Effector CD4-positive, alpha-beta T cell (primary cell): ENCODE data around the gene XG. TPM values are rescaled to one million over a fixed set of nuclear protein-coding genes. Genes with fewer than 3 reads are reported as not detected.
A peak's percentile ranks its signal among the peaks of the same experiment; 100 is the strongest.
"Not testable (repeated sequence)": the region's sequence is repeated elsewhere in the genome, so short reads cannot be mapped to it uniquely, and the experiment has no call there.

ENCODE experiments used
- DNase-seq: peaks from one replicate; pipeline ENCODE4 v3.0.0-alpha.2; 2020
- total RNA-seq: gene quantifications from one replicate; lab custom pipeline; 2026; lab: John Stamatoyannopoulos, UW

The XG gene
- not detected for total RNA-seq

DNA sequence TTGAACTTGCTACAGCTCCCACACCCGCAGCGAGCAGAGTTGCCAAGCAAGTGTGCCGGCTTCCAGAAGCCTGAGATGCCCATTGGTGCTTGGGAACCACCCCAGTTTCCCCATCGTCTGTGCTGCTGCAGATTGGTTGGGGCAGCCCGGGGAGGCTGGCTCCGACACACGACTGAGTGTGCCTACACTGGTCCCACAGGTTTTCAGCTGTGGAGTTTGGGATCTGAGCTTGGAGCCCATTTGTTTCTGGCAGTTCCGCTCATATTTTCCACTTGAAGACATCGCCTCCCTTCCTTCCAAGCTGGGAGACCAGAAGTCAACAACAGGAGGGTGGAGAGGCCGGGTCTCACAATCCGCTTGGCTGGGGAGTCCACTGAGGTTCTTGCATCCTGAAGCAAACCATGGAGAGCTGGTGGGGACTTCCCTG, at the start of gene XG:
TSS of gene XG (plus strand) at position 167 of the 427 bp plus-strand sequence. CDS start at position 402, 235 bp downstream.
- DNase-seq, result not testable (repeated sequence)

DNA sequence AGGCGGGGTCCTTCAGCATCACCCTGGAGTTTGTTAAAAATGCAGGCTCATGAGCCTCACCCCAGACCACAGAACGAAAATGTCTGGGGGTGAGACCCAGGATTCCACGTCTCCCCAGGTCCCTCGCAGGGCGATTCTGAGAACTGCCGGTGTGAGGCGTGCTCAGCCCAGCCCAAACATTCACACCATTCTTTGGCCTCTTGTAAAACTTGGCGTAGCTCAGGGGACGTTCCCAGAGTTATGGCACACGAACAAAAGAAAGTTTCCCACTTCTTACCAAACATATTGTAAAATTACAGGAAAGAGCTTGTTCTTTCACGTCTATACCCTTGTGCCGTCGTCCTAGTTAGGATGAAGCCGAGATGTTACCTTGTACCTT, 47.9 kb upstream of the XG start:
- DNase-seq, result no peak

DNA sequence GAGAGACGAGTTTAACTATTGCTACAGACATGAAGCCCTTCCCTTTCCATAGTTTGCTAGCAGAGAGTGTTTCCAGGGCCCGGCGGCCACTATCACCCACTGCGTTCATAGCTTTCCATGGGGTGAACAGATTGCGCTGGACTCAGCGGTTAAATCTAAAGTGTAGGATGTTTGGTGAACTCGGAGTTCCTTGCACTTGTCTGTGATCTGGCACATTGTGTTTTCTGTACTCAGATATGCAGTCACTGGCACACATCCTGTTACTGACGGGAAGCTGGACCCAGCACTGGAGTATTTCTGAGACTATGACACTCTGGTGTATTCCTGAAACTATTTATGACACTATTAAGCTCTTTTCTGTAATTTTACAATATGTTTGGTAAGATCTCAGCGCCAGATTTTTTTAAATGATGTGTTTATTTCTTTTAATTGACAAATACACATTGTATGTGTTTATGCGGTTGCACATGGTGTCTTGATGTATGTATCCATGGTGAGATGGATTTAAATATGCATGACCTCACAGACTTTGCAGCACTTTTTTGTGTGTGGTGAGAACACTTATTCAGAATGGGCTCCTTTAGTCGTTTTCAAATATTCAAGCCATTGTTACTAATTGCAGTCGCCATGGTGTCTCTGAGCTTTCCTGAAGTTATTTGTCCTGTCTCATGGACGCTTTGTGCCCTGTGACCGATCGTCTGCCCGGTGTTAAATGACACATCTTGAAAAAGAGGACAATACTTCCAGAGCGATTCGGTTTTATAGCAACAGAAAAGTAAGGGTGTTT, 46.6 kb upstream of the XG start:
- DNase-seq, result no peak

DNA sequence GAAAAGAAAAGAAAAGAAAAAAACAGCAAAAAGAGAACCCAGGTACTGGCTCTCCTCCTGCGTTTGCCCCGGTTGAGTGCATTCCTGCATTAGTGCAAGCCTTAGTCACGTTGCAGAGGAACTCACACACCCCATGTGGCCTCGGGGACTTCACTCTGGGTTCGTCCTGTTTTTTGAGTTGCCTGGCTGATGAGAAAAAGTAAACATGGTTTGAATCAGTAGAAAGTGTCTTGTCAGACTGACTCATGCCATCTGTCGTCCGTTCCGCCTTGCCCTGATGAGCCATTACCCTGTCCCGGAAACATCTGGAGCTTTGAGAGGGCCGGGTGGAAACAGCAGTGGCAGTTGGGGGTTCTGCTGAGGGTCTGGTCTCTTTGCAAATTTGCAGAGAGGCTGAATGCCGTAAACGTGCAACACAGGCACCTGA, 44.5 kb upstream of the XG start:
- peak; percentile 49 for DNase-seq

DNA sequence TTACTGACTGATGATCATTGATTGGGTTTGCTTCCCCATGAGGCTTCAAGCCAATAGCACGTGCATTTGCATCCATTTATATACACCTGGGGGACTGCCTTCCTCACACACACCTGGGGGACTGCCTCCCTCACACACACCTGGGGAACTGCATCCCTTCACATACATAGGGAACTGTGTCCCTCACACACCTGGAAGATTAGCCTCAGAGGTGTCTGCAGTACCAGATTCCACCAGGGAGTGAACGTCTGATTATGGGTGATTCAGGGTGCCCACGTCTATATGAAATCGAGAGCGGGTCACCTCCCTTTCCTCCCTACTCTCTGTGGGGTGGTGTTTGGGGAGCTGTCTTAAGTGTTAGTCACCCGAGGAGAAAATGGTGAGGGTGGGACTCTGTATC, 43.8 kb upstream of the XG start:
- DNase-seq, result no peak

GRCh38 chrX:2708592-2709188, 43.1 kb upstream of the XG start:
- no peak for DNase-seq

GRCh38 chrX:2709556-2709955, 42.3 kb upstream of the XG start:
- DNase-seq, result no peak

DNA sequence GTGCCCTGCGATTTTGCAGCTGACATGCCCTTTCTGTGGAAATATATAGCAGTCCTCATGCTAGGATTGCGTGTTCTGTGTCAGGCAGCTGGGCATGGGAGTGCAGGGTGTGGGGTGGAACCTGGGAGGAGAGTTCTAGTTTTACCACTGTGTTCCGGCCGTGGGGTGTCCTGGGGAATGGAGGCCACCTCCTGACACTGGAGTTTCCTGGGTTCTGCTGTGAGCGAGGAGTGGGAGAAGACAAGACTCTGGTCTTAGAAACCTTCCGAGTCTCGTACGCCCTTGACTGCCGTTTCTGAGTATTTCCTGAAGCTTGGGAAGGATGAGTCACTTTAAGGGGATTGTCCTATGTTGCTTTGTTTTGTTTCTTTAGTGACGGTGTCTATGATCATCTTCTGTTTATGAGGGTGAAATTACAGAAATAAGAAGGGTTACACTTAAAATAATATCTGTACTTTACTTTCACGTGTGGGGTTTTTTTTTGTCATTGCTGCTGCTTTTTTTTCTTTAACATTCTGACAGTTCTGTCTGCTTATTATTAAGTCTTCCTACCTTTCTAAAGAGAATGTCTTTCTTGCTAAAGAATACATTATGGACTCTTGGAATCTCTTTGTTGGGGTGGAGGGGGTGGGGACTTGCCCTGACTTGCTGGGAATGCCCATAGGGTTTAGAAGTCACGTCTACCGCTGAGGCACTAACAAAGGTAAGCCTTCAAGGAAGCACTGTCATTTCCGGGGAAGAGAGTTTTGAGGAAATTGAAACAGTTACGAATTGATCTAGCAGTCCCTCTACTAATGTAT, 41.6 kb upstream of the XG start:
- peak; percentile 32 for DNase-seq

DNA sequence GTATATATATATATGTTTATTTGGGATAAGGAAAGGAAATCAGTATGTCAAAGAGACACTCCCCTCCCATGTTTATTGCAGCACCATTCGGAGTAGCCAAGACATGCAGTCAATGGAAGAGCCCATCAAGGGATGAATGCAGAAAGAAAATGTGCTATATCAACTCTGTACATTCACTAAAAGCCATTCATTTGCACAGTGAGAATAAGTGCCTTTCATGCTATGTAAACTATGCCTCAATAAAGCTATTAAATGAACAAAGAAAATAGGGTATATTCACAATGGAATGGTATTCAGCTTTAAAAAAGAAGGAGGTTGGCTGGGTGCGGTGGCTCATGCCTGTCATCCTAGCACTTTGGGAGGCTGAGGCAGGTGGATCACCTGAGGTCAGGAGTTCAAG, 40.4 kb upstream of the XG start:
- DNase-seq, result no peak

GRCh38 chrX:2712428-2712827, 39.4 kb upstream of the XG start:
- DNase-seq, result no peak

DNA sequence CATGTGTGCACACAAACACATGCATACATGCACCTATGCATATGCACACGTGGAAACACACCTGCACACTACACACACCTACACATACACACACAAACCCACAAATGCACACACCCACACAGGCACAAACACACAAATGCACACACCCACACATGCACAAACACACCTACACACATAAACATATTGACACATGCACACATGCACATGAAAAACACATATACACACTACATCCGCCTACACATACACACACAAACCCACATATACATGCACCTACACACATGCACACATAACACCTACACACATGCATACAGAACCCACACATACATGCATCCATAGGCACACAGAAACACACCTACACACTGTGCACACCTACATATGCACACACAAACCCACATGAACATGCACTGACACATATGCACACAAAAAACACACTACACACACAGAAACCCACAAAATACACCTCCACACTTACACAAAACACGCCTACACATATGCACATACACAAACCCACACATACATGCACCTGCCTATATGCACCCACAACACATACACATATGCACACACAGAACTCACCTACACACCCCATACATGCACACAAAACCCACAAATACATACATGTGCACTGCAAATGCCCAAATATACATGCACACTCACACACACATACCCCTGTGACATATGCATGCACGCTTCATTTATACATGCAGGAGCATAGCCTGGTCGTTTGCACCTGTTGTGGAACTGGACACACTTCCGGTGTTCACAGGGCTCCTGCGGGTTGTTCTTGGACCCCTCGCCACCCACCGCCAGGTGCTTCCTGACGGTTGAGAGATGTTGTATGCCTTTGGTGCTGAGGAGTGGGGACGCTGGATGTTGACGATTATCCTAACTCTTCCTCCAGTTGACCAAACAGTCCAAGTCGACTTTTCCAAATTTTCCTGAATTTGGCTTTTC, 38.7 kb upstream of the XG start:
- DNase-seq, result no peak

DNA sequence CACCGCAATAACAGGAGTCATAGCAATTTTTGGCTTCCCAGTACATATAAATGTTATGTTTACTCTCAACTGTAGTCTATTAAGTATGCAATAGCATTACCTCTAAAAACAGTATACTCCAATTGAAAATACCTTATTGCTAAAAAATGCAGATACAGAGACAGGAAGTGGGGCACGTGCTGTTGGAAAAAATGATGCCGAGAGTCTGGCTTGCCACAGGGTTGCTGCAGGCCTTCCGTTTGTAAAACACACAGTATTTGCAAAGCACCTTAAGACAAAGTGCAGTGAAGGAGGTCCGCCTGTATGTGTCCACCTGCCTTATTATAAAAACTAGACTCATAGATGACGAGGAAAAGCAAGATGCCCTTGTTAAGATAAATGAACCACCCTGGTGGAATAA, 37.3 kb upstream of the XG start:
- no peak for DNase-seq

GRCh38 chrX:2715066-2715600, 36.7 kb upstream of the XG start:
- no peak for DNase-seq

- no peak for DNase-seq
Observed at GRCh38 chrX:2717312-2717711, 34.5 kb upstream of the XG start.

DNA sequence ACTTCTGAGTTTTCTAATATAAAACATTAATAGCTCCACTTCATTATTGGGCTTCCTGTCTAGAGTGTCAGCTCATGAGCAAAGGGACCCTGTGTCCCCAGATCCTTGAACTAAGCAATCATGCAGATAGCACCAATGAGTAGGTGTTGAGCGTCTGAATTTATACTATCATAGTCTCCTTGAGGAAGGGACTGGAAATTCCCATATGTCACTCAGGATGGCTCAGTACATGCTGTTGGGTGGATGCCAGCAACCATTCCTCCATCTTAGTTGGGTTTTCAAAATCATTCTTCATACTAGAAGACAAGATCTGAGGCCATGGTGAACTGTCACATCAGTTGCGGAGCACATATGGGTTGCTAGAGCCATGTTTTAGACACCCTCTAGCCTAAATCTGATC, 33.0 kb upstream of the XG start:
- DNase-seq, result no peak

DNA sequence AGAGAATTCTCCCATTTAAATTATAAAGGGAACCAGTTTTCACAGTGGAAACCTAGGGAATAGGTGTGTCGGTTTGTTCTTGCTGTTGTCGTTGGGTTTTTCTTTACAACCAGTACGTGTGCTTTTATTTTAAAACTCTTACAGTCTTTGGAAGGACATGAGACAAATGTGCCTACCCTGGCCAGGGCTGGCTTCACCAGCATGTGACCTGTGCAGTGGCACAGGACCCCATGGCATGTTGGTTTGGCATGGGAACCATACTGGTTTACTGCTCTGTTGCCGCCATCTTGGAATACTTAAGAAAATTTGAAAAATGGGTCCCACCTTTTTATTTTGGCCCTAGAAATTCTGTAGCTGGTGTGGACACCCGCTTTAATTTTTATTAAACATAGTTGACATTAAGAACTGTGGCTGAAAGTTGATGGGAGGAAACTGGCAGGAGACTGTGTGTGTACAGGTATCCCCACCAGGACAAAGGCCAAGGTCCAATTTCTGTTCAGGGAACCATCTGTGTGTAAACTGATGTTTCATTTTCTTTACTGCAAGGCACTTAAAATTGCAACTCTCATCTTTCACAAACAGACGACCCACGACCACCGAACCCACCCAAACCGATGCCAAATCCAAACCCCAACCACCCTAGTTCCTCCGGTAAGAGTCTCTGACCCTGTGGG, 31.9 kb upstream of the XG start:
- no peak for DNase-seq

DNA sequence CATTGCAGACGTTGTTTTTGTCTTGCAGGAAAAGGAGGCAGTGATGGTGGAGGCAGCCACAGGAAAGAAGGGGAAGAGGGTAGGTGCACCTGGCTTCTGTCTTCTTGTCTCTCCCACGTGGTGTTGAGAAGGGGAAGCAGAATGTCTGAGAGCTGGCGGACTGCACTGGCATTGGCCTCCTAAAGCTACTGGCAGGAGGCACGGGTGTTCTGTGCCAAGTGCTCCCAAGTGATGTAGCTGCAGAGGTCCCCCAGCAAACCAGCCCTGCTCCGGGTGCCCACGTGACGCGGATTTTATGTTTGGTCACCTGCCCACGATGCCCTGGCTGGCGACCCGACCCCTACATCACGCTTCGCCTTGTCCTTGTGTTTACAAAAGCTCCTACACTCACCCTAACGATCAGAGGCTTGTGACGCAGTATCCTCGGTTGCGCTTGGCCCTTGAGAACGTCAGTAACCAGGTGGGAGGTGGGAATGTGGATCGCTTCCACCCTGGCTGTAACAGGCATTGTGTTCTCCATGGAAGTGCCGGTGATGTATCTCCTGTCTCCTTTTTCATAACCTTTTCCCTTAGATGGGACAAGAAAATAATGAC, 28.5 kb upstream of the XG start:
- DNase-seq, result no peak

- not testable (repeated sequence) for DNase-seq
Observed at GRCh38 chrX:2727264-2727663, 24.6 kb upstream of the XG start.

GRCh38 chrX:2732076-2732475, 19.8 kb upstream of the XG start:
- DNase-seq, result no peak

- DNase-seq, result no peak
Observed at GRCh38 chrX:2732649-2733048, 19.2 kb upstream of the XG start.

GRCh38 chrX:2733286-2733685, 18.6 kb upstream of the XG start:
- no peak for DNase-seq
